K562 (cell line): ENCODE measurements around the gene ABHD10. TPM values are rescaled to one million over a fixed set of nuclear protein-coding genes. Genes with fewer than 3 reads are reported as not detected.

Experiments
- ATAC-seq: fragments of 200-7000 bp; cut with Tn5 transposase; 3 replicates; pipeline ENCODE4 v1.9.1; 2020; ENCODE audit warnings: moderate library complexity
- BruUV-seq: library from RNA; stranded (reverse); fragments of 400-500 nt; replicated peaks from 2 replicates; lab custom pipeline; 2021; lab: Mats Ljungman, UMichigan
- CTCF ChIA-PET: fragments of 300-600 bp; formaldehyde crosslinking; extraction: SDS; loops from one replicate; lab custom pipeline; 2021; ENCODE audit warnings: low intra/inter-chr PET ratio; lab: Yijun Ruan, JAX
- POLR2A ChIA-PET: fragments of 300-600, 350-650 bp; sonication (Branson Sonifier 250); formaldehyde crosslinking; extraction: SDS; loops from one replicate; lab custom pipeline; 2021; ENCODE audit warnings: antibody characterized with exemption, inconsistent platforms; lab: Yijun Ruan, JAX
- DNase-seq, 4 experiments: peaks; one replicate each; pipeline versions ENCODE4 v3.0.0 to v3.0.0-alpha.2; 2011 to 2018; ENCODE audit warnings: low spot score in 3 of 4, mixed read lengths in 3 of 4; ENCODE audit errors: extremely low read depth in 1 of 4
- FAIRE-seq: peaks from 2 replicates; lab custom pipeline; 2011; peaks lifted over from hg19 to GRCh38; lab: Jason Lieb, UNC
- H2AFZ ChIP-seq: 2 replicates; pipeline ENCODE4 v1.6.0; 2011; ENCODE audit warnings: low read depth, low read length, control low read depth, inconsistent platforms
- H3K27ac ChIP-seq: fragments of 200-600 bp; 3 replicates; pipeline ENCODE4 v1.8.0; 2011; ENCODE audit warnings: low read depth, mild to moderate bottlenecking, control low read depth, inconsistent platforms, low read length, moderate library complexity, mixed read lengths; ENCODE audit errors: extremely low read depth
- H3K27me3 ChIP-seq, 2 experiments: fragments of 300-600 bp in 1 of 2; 2 replicates in 1 of 2; 3 replicates in 1 of 2; pipeline versions ENCODE4 v1.6.0 to v1.8.0; 2011; ENCODE audit warnings: inconsistent platforms in 2 of 2, low read length in 2 of 2, mild to moderate bottlenecking in 1 of 2, mixed read lengths in 1 of 2, moderate library complexity in 1 of 2; ENCODE audit not compliant: control insufficient read depth in 2 of 2, insufficient read depth in 2 of 2
- H3K36me3 ChIP-seq: fragments of 300-600 bp; 3 replicates; pipeline ENCODE4 v1.8.0; 2011; ENCODE audit warnings: mild to moderate bottlenecking, low read length, inconsistent platforms; ENCODE audit not compliant: control insufficient read depth, insufficient read depth
- H3K4me1 ChIP-seq, 2 experiments: fragments of 200-600 bp in 1 of 2; replicated peaks in 1 of 2; 2 replicates in 1 of 2; 3 replicates in 1 of 2; pipeline versions ENCODE4 v1.5.1 to v1.8.0; 2011; ENCODE audit warnings: inconsistent platforms in 2 of 2, low read length in 2 of 2, mild to moderate bottlenecking in 1 of 2, mixed read lengths in 1 of 2, moderate library complexity in 1 of 2; ENCODE audit not compliant: control insufficient read depth in 2 of 2, insufficient read depth in 2 of 2
- H3K4me2 ChIP-seq: 2 replicates; pipeline ENCODE4 v1.6.1; 2011; ENCODE audit warnings: low read length, control low read depth, inconsistent platforms, mixed read lengths; ENCODE audit not compliant: insufficient read depth
- H3K4me3 ChIP-seq: fragments of 200-600 bp; sonication (generic), shearing (Covaris generic); 2 replicates; pipeline ENCODE4 v1.5.1; 2016; ENCODE audit warnings: control low read depth, inconsistent platforms
- H3K79me2 ChIP-seq: fragments of 200-600 bp; 3 replicates; pipeline ENCODE4 v1.8.0; 2011; ENCODE audit warnings: low read length, inconsistent platforms; ENCODE audit not compliant: control insufficient read depth, insufficient read depth
- H3K9ac ChIP-seq, 2 experiments: 2 replicates each; pipeline versions ENCODE4 v1.6.0 to v1.6.1; 2011; ENCODE audit warnings: low read depth in 2 of 2, low read length in 2 of 2, control low read depth in 1 of 2, inconsistent platforms in 1 of 2, mild to moderate bottlenecking in 1 of 2, mixed read lengths in 1 of 2; ENCODE audit not compliant: insufficient read depth in 1 of 2
- H3K9me1 ChIP-seq: one replicate; pipeline ENCODE4 v1.6.0; 2011; ENCODE audit warnings: inconsistent platforms, mild to moderate bottlenecking, low read length, moderate library complexity; ENCODE audit not compliant: control insufficient read depth, insufficient read depth
- H3K9me3 ChIP-seq: replicated peaks from 2 replicates; pipeline ENCODE4 v1.5.1; 2011; ENCODE audit warnings: low read depth, low read length, inconsistent platforms; ENCODE audit not compliant: control insufficient read depth, insufficient read depth
- H4K20me1 ChIP-seq: replicated peaks from 2 replicates; pipeline ENCODE4 v1.6.1; 2011; ENCODE audit warnings: low read length, inconsistent platforms, mixed read lengths; ENCODE audit not compliant: control insufficient read depth, insufficient read depth
- ASH1L ChIP-seq: fragments of 450-650 bp; IDR thresholded peaks from 2 replicates; pipeline ENCODE4 v1.6.1; 2018; ENCODE audit warnings: borderline replicate concordance, mild to moderate bottlenecking, low read depth; ENCODE audit not compliant: partially characterized antibody
- NFIC ChIP-seq: fragments of 450-650 bp; IDR thresholded peaks from 2 replicates; pipeline ENCODE4 v1.6.1; 2017; ENCODE audit warnings: mild to moderate bottlenecking, inconsistent platforms
- PPARD ChIP-seq: fragments of 250-450 bp; sonication (Bioruptor Pico); IDR thresholded peaks from 2 replicates; pipeline ENCODE4 v1.8.0; 2022; ENCODE audit warnings: inconsistent platforms, mild to moderate bottlenecking, moderate library complexity
- RAD21 ChIP-seq, 2 experiments: fragments of 250-450 bp in 1 of 2; fragments of 450-650 bp in 1 of 2; sonication (Bioruptor Pico) in 1 of 2; formaldehyde crosslinking in 1 of 2; IDR thresholded peaks in 1 of 2; conservative IDR thresholded peaks in 1 of 2; 2 replicates each; pipeline versions ENCODE4 v1.4.0 to v1.8.0; 2020 to 2022; ENCODE audit warnings: mild to moderate bottlenecking in 2 of 2, moderate library complexity in 1 of 2
- RUNX1 ChIP-seq: sonication (generic); IDR thresholded peaks from 2 replicates; pipeline ENCODE4 v1.6.1; 2016; ENCODE audit warnings: antibody characterized with exemption, low read depth
- SMARCC2 ChIP-seq: fragments of 450-650 bp; IDR thresholded peaks from 2 replicates; pipeline ENCODE4 v1.6.1; 2017; ENCODE audit warnings: antibody characterized with exemption, moderate library complexity, mild to moderate bottlenecking, low read depth
- TCF7 ChIP-seq: sonication (generic); IDR thresholded peaks from 2 replicates; pipeline ENCODE4 v1.6.1; 2016; ENCODE audit warnings: antibody characterized with exemption, borderline replicate concordance
- ZNF134 ChIP-seq: fragments of 250-450 bp; sonication (Bioruptor Pico); conservative IDR thresholded peaks from 2 replicates; pipeline ENCODE4 v1.4.0; 2020
- ZNF165 ChIP-seq: fragments of 250-450 bp; sonication (Bioruptor Pico); IDR thresholded peaks from 2 replicates; pipeline ENCODE4 v1.4.0; 2020; ENCODE audit warnings: borderline replicate concordance
- WGBS: fragments of 100-300 bp; shearing (Covaris generic); methylation state at CpG from one replicate; pipeline ENCODE4 v1.1.6; 2016; ENCODE audit warnings: low coverage, mixed read lengths; ENCODE audit not compliant: insufficient coverage; ENCODE audit errors: missing lambda C conversion rate; 5-methylcytosine and 5-hydroxymethylcytosine counted together
- in situ Hi-C: fragments of 300-500 bp; cut with MboI; formaldehyde crosslinking; loops from 4 replicates; pipeline ENCODE4 v1.15.0; 2018; ENCODE audit warnings: inconsistent platforms, mixed read lengths
- intact Hi-C: fragments of 100-400 bp; cut with micrococcal nuclease; formaldehyde crosslinking; loops from 2 replicates; pipeline ENCODE4 v1.14.2; 2022
- polyA plus RNA-seq, 8 experiments: library from polyadenylated mRNA; depleted of rRNA in 4 of 8; stranded (reverse) in 5 of 8; unstranded in 3 of 8; fragments of >200 nt; fragmentation: Nextera tagmentation in 2 of 8; fragmentation: Illumina TruSeq in 1 of 8; extraction: Ambion mirVana in 2 of 8; extraction: Trizol in 1 of 8; gene quantifications; 2 replicates each; pipeline versions ENCODE4 v1.2.1 to v1.2.3, GENCODE V29; 2011 to 2014; ENCODE audit warnings: inconsistent platforms in 1 of 8, missing spikeins in 1 of 8
- total RNA-seq, 7 experiments: library from RNA; depleted of rRNA in 6 of 7; stranded (reverse); fragments of >200 nt in 6 of 7; fragmentation: Illumina TruSeq in 2 of 7; extraction: Trizol in 2 of 7; gene quantifications; 2 replicates each; pipeline versions ENCODE4 v1.2.1 to v1.2.3, GENCODE V29; 2011 to 2021; ENCODE audit warnings: low replicate concordance in 1 of 7
- TF ChIP-seq, protein P1 (sequence below): sonication (generic); formaldehyde crosslinking; IDR thresholded peaks from 2 replicates; pipeline ENCODE4 v1.8.0; 2022; ENCODE audit warnings: missing genetic modification reagents, mild to moderate bottlenecking, borderline replicate concordance
- TF ChIP-seq, protein P2 (sequence below): fragments of 250-450 bp; sonication (Bioruptor Pico); IDR thresholded peaks from 2 replicates; pipeline ENCODE4 v1.6.1; 2021; ENCODE audit warnings: mild to moderate bottlenecking

The ABHD10 gene
- total and polyA plus RNA-seq, 9 of the 15 experiments (the other 6 are each of a cell fraction or from before 2014, with no cell fraction given): 6.1 to 29.5 (median 11.5) TPM

DNA sequence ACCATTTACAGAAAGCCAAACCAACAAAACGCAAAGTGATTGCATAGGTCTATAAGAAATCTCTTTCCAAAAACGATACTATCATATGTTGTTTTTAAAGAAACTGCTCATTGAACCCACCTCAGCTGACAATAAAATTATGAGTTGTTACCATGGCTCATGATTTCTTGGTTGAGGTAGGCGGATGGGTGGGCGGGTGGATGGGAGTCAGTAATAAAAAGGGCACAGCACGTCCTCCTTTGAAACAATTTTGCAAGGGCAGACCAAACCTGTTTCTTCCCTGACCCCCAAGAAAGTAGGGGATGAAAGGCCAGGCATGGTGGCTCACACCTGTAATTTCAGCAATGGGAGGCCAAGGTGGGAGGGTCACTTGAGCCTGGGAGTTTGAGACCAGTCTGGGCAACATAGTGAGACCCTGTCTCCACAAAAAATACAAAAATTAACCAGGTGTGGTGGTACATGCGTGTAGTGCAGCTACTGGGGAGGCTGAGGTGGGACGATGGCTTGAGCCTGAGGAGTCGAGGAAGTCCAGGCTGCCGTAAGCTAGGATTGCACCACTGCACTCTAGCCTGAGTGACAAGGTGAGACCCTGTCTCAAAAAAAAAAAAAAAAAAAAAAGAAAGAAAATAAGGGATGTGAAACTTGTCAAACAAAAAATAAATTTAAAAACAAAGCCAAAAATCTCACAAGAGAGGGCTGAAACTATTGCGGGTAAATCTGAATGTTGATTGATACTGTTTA, 2.1 kb downstream of the ABHD10 start:
- FAIRE-seq (no peak), ATAC-seq (no peak), DNase-seq (no peak)
- no peak overlapping the region; the same call in 1 of the 2 replicates for H3K4me2 ChIP-seq
- ChIA-PET POLR2A (interaction anchor here (2.4 kb wide), 1 partner anchor 8 kb away, joined by 10 read pairs; no protein-coding TSS in a partner anchor), CTCF (no interaction called here)
- H3K9me3 ChIP-seq: no peaks in the 10 kb centered on the region
- BruUV-seq: no TSS peak
- H3K9ac ChIP-seq: no peak overlapping the region
- WGBS: 84% methylated on average over 6 of the region's 10 CpGs
- peaks cover 25% of the 10 kb centered on the region for H3K79me2 ChIP-seq
- H3K36me3 ChIP-seq: peaks cover 12% of the 10 kb centered on the region; the same call in 1 of the 3 replicates
- no peak overlapping the region for H2AFZ ChIP-seq
- H3K4me1 ChIP-seq: no peaks in the 10 kb centered on the region; a peak in 2 of 5 replicates
- H3K27ac ChIP-seq: no peak overlapping the region
- no peak overlapping the region for H3K4me3 ChIP-seq
- intact Hi-C loops: no loop called here
- in situ Hi-C loops: no loop called here
- no peaks in the 10 kb centered on the region for H4K20me1 ChIP-seq
- no peaks in the 10 kb centered on the region for H3K27me3 ChIP-seq
- H3K9me1 ChIP-seq: no peaks in the 10 kb centered on the region
- TF ChIP-seq, protein P1, sequence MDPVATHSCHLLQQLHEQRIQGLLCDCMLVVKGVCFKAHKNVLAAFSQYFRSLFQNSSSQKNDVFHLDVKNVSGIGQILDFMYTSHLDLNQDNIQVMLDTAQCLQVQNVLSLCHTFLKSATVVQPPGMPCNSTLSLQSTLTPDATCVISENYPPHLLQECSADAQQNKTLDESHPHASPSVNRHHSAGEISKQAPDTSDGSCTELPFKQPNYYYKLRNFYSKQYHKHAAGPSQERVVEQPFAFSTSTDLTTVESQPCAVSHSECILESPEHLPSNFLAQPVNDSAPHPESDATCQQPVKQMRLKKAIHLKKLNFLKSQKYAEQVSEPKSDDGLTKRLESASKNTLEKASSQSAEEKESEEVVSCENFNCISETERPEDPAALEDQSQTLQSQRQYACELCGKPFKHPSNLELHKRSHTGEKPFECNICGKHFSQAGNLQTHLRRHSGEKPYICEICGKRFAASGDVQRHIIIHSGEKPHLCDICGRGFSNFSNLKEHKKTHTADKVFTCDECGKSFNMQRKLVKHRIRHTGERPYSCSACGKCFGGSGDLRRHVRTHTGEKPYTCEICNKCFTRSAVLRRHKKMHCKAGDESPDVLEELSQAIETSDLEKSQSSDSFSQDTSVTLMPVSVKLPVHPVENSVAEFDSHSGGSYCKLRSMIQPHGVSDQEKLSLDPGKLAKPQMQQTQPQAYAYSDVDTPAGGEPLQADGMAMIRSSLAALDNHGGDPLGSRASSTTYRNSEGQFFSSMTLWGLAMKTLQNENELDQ (CRISPR knock-in tag): no peak
- TF ChIP-seq, protein P2, sequence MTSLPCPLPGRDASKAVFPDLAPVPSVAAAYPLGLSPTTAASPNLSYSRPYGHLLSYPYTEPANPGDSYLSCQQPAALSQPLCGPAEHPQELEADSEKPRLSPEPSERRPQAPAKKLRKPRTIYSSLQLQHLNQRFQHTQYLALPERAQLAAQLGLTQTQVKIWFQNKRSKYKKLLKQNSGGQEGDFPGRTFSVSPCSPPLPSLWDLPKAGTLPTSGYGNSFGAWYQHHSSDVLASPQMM (CRISPR knock-in tag): no peak
- no peak for TF ChIP-seq ASH1L
- TF ChIP-seq SMARCC2: no peak
- no peak for TF ChIP-seq RAD21 (CRISPR knock-in tag; conservative IDR thresholded peaks at IDR 0.05 in 1 of 2, IDR thresholded peaks at IDR 0.05 in 1 of 2)
- TF ChIP-seq RUNX1: no peak
- TF ChIP-seq ZNF165 (CRISPR knock-in tag): no peak
- TF ChIP-seq PPARD (CRISPR knock-in tag): no peak
- TF ChIP-seq ZNF134: no peak
- no peak for TF ChIP-seq NFIC
- no peak for TF ChIP-seq TCF7
